HCT116 (cell line): ENCODE measurements around the gene SLC16A10. TPM values are rescaled to one million over a fixed set of nuclear protein-coding genes. Genes with fewer than 3 reads are reported as not detected.

ENCODE experiments used
- ATAC-seq: fragments of 200-7000 bp; cut with Tn5 transposase; 2 replicates; pipeline ENCODE4 v1.9.1; 2020; ENCODE audit warnings: mild to moderate bottlenecking, moderate library complexity
- BruUV-seq: library from RNA; stranded (reverse); fragments of 400-500 nt; replicated peaks from 2 replicates; lab custom pipeline; 2021; lab: Mats Ljungman, UMichigan
- CTCF ChIA-PET: fragments of 300-600 bp; sonication (Branson Sonifier 250); formaldehyde crosslinking; loops from one replicate; lab custom pipeline; 2021; ENCODE audit warnings: antibody characterized with exemption; lab: Charles Lee
- POLR2A ChIA-PET: fragments of 300-600, 350-600 bp; sonication (Branson Sonifier 250); formaldehyde crosslinking; loops from one replicate; lab custom pipeline; 2021; ENCODE audit warnings: antibody characterized with exemption; lab: Charles Lee
- RAD21 ChIA-PET, 2 experiments: fragments of 300-600 bp; sonication (Branson Sonifier 250); formaldehyde crosslinking; loops; one replicate each; lab custom pipeline; 2023; ENCODE audit warnings: low total read pairs in 2 of 2; ENCODE audit not compliant: uncharacterized antibody in 2 of 2, unreplicated experiment in 2 of 2, low non-redundant PET in 1 of 2; lab: Charles Lee
- DNase-seq: peaks from one replicate; pipeline ENCODE4 v3.0.0-alpha.2; 2010; ENCODE audit warnings: low read depth, low spot score
- H2AFZ ChIP-seq: fragments of 200-600 bp; shearing (Covaris generic), sonication (generic); 2 replicates; pipeline ENCODE4 v1.6.1; 2017; ENCODE audit warnings: low read depth, mixed run types, mixed read lengths, antibody characterized with exemption, low read length; ENCODE audit not compliant: poor library complexity, severe bottlenecking
- H3K27ac ChIP-seq: 2 replicates; pipeline ENCODE4 v1.5.1; 2012; ENCODE audit warnings: low read depth, low read length
- H3K27me3 ChIP-seq: fragments of 200-600 bp; sonication (generic); 2 replicates; pipeline ENCODE4 v1.6.1; 2016; ENCODE audit warnings: mixed run types, low read length, mixed read lengths; ENCODE audit not compliant: insufficient read depth
- H3K36me3 ChIP-seq, 2 experiments: fragments of 200-500 bp in 1 of 2; fragments of 200-600 bp in 1 of 2; sonication (Bioruptor generic) in 1 of 2; sonication (generic) in 1 of 2; 2 replicates each; pipeline versions ENCODE4 v1.5.1 to v1.6.1; 2014 to 2016; ENCODE audit warnings: low read length in 2 of 2, inconsistent platforms in 1 of 2, mixed read lengths in 1 of 2, mixed run types in 1 of 2; ENCODE audit not compliant: insufficient read depth in 2 of 2, control insufficient read depth in 1 of 2
- H3K4me1 ChIP-seq, 2 experiments: fragments of 200-600 bp in 1 of 2; sonication (generic) in 1 of 2; 2 replicates each; pipeline versions ENCODE4 v1.5.1 to v1.6.1; 2012 to 2017; ENCODE audit warnings: low read length in 2 of 2, inconsistent platforms in 1 of 2, mild to moderate bottlenecking in 1 of 2, mixed read lengths in 1 of 2, mixed run types in 1 of 2, moderate library complexity in 1 of 2; ENCODE audit not compliant: insufficient read depth in 2 of 2, control insufficient read depth in 1 of 2
- H3K4me2 ChIP-seq: fragments of 200-600 bp; sonication (generic); 2 replicates; pipeline ENCODE4 v1.6.1; 2017; ENCODE audit warnings: mixed run types, low read length, mixed read lengths
- H3K4me3 ChIP-seq, 2 experiments: fragments of 200-600 bp in 1 of 2; sonication (generic) in 1 of 2; replicated peaks in 1 of 2; 2 replicates each; pipeline ENCODE4 v1.5.1; 2011 to 2016; ENCODE audit warnings: low read length in 2 of 2, control low read depth in 1 of 2, low read depth in 1 of 2, mild to moderate bottlenecking in 1 of 2, mixed read lengths in 1 of 2, mixed run types in 1 of 2
- H3K79me2 ChIP-seq: fragments of 200-600 bp; sonication (generic); 2 replicates; pipeline ENCODE4 v1.6.1; 2017; ENCODE audit warnings: mild to moderate bottlenecking, mixed run types, low read length, moderate library complexity, mixed read lengths; ENCODE audit not compliant: insufficient read depth
- H3K9ac ChIP-seq: fragments of 200-600 bp; sonication (generic); 2 replicates; pipeline ENCODE4 v1.6.1; 2016; ENCODE audit warnings: low read length, mixed read lengths
- H3K9me2 ChIP-seq: fragments of 200-600 bp; sonication (generic), shearing (Covaris generic); 2 replicates; pipeline ENCODE4 v1.6.1; 2017; ENCODE audit warnings: mixed run types, mild to moderate bottlenecking, moderate library complexity; ENCODE audit not compliant: insufficient read depth
- H3K9me3 ChIP-seq, 2 experiments: fragments of 200-500 bp in 1 of 2; fragments of 200-600 bp in 1 of 2; sonication (Bioruptor generic) in 1 of 2; sonication (generic) in 1 of 2; 2 replicates each; pipeline ENCODE4 v1.6.1; 2014 to 2017; ENCODE audit warnings: low read length in 2 of 2, mixed read lengths in 2 of 2, inconsistent platforms in 1 of 2, low read depth in 1 of 2, mild to moderate bottlenecking in 1 of 2, mixed run types in 1 of 2, moderate library complexity in 1 of 2; ENCODE audit not compliant: control insufficient read depth in 1 of 2, insufficient read depth in 1 of 2
- H4K20me1 ChIP-seq: fragments of 200-600 bp; sonication (generic), shearing (Covaris generic); 2 replicates; pipeline ENCODE4 v1.6.1; 2017; ENCODE audit warnings: mixed run types, mild to moderate bottlenecking, moderate library complexity; ENCODE audit not compliant: insufficient read depth
- SIN3A ChIP-seq: IDR thresholded peaks from 2 replicates; pipeline ENCODE4 v1.6.1; 2012; ENCODE audit warnings: low read depth
- intact Hi-C: fragments of 100-400 bp; cut with micrococcal nuclease; formaldehyde crosslinking; loops from 2 replicates; pipeline ENCODE4 v1.10.0; 2022
- total RNA-seq: library from RNA; stranded (reverse); gene quantifications from one replicate; pipeline ENCODE4 v1.2.1, GENCODE V29; 2021; ENCODE audit not compliant: unreplicated experiment
- TF ChIP-seq, protein P1 (sequence below), 3 experiments: fragments of 200-600 bp in 1 of 3; sonication (generic) in 1 of 3; IDR thresholded peaks in 2 of 3; conservative IDR thresholded peaks in 1 of 3; 2 replicates each; pipeline ENCODE4 v1.5.1; 2012 to 2017; ENCODE audit warnings: low read depth in 2 of 3, low read length in 2 of 3, antibody characterized with exemption in 1 of 3, borderline replicate concordance in 1 of 3, control low read depth in 1 of 3, mild to moderate bottlenecking in 1 of 3, mixed read lengths in 1 of 3, mixed run types in 1 of 3, moderate library complexity in 1 of 3; ENCODE audit not compliant: insufficient read depth in 1 of 3

SLC16A10 gene
- total RNA-seq, 1 experiment from 2014 or later = 8.3 TPM

DNA sequence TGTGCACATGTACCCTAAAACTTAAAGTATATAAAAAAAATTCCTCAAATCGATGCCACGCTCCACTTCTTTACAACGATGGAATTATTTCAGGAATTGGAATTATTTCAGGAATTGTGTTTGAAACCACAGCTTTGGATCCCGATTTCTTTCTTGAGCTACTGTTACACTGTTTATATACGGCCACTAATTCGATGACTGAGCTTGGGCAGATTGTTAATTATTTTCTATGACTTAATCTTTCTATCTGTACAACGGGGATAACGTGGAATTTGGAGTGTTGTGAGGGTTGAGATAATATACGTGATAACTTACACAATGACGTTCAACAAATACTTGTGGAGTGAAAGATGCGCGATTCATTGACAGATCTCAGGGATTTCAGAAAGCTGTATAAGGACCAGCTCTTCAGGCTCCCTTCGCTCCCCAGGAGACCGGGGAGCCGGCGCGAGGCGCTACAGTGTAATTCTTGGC is 171.3 kb downstream of the SLC16A10 start:
- POLR2A ChIA-PET = interaction anchor here (0.6 to 0.8 kb wide), 4 partner anchors 225 to 930 kb away, joined by 3 to 4 read pairs (median 4); partner anchors contain the start of genes AMD1 and REV3L
- H2AFZ ChIP-seq = peak overlapping the region; percentile 75
- no peaks in the 10 kb centered on the region for H3K9me3 ChIP-seq
- TF ChIP-seq SIN3A = peak; percentile 27; the same call in 1 of the 2 replicates
- TF ChIP-seq, protein P1, sequence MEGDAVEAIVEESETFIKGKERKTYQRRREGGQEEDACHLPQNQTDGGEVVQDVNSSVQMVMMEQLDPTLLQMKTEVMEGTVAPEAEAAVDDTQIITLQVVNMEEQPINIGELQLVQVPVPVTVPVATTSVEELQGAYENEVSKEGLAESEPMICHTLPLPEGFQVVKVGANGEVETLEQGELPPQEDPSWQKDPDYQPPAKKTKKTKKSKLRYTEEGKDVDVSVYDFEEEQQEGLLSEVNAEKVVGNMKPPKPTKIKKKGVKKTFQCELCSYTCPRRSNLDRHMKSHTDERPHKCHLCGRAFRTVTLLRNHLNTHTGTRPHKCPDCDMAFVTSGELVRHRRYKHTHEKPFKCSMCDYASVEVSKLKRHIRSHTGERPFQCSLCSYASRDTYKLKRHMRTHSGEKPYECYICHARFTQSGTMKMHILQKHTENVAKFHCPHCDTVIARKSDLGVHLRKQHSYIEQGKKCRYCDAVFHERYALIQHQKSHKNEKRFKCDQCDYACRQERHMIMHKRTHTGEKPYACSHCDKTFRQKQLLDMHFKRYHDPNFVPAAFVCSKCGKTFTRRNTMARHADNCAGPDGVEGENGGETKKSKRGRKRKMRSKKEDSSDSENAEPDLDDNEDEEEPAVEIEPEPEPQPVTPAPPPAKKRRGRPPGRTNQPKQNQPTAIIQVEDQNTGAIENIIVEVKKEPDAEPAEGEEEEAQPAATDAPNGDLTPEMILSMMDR (IDR thresholded peaks at IDR 0.05 in 2 of 3, conservative IDR thresholded peaks at IDR 0.05 in 1 of 3; ENCODE audit: borderline replicate concordance in 1 of 3, insufficient read depth in 1 of 3, low read depth in 2 of 3, low read length in 2 of 3) = no peak
- TF ChIP-seq, all 23 proteins: peak for 1
- peak overlapping the region; percentile 94 for H3K4me2 ChIP-seq
- CTCF ChIA-PET = interaction anchor here (0.9 to 2.3 kb wide), 14 partner anchors 48 to 904 kb away, joined by 3 to 25 read pairs (median 4); partner anchors contain the start of gene TRAF3IP2
- RAD21 ChIA-PET = interaction anchor here (0.8 to 1.0 kb wide), 2 partner anchors 220 to 384 kb away, joined by 3 to 8 read pairs; no protein-coding TSS in a partner anchor
- peaks cover 11 to 37% of the 10 kb centered on the region in 2 experiments for H3K4me1 ChIP-seq
- no peaks in the 10 kb centered on the region for H3K9me2 ChIP-seq
- ATAC-seq (no peak), DNase-seq (no peak)
- peaks cover 28% of the 10 kb centered on the region for H3K79me2 ChIP-seq
- intact Hi-C loops = loop anchor here (1.0 to 5.0 kb wide), 5 partner anchors 220 to 785 kb away; no protein-coding TSS in a partner anchor
- peak overlapping the region; percentile 20 to 82; a peak in 3 of 4 replicates for H3K4me3 ChIP-seq
- H3K27ac ChIP-seq = no peak overlapping the region
- BruUV-seq = no TSS peak
- no peaks in the 10 kb centered on the region for H3K27me3 ChIP-seq
- H3K36me3 ChIP-seq = no peaks in the 10 kb centered on the region
- H3K9ac ChIP-seq = no peak overlapping the region
- no peaks in the 10 kb centered on the region for H4K20me1 ChIP-seq
